CD14-positive monocyte (primary cell): ENCODE measurements around the gene SLC7A4. TPM values are rescaled to one million over a fixed set of nuclear protein-coding genes. Genes with fewer than 3 reads are reported as not detected.

Source experiments
- DNase-seq, 3 donors: peaks; one replicate each; pipeline ENCODE4 v3.0.0-alpha.2; 2011 to 2022
- H2AFZ ChIP-seq: 2 replicates; pipeline ENCODE4 v1.6.0; 2012; ENCODE audit warnings: mild to moderate bottlenecking, low read depth, low read length, inconsistent platforms; ENCODE audit not compliant: insufficient read depth, poor library complexity, severe bottlenecking
- H3K27ac ChIP-seq, 2 donors: 1 replicate in 1 of 2; 2 replicates in 1 of 2; pipeline ENCODE4 v1.5.1; 2012 to 2013; ENCODE audit warnings: low read length in 2 of 2, control low read depth in 1 of 2, inconsistent platforms in 1 of 2, low read depth in 1 of 2, mild to moderate bottlenecking in 1 of 2
- H3K27me3 ChIP-seq, 2 donors: one replicate each; pipeline versions ENCODE4 v1.6.0 to v1.6.1; 2011 to 2013; ENCODE audit warnings: low read length in 2 of 2; ENCODE audit not compliant: control insufficient read depth in 2 of 2, insufficient read depth in 2 of 2
- H3K36me3 ChIP-seq, 2 donors: replicated peaks in 1 of 2; 1 replicate in 1 of 2; 2 replicates in 1 of 2; pipeline versions ENCODE4 v1.5.1 to v1.6.1; 2012 to 2013; ENCODE audit warnings: low read length in 2 of 2, control low read depth in 1 of 2, inconsistent platforms in 1 of 2, mild to moderate bottlenecking in 1 of 2; ENCODE audit not compliant: insufficient read depth in 2 of 2, control insufficient read depth in 1 of 2
- H3K4me1 ChIP-seq, 2 donors: 1 replicate in 1 of 2; 2 replicates in 1 of 2; pipeline versions ENCODE4 v1.5.1 to v1.6.1; 2012 to 2013; ENCODE audit warnings: low read length in 2 of 2, control low read depth in 1 of 2, inconsistent platforms in 1 of 2, mild to moderate bottlenecking in 1 of 2, moderate library complexity in 1 of 2; ENCODE audit not compliant: insufficient read depth in 2 of 2, control insufficient read depth in 1 of 2
- H3K4me2 ChIP-seq: replicated peaks from 2 replicates; pipeline ENCODE3; 2012; ENCODE audit warnings: low read length, moderate library complexity, mild to moderate bottlenecking; ENCODE audit not compliant: poor library complexity, severe bottlenecking; ENCODE audit errors: extremely low read depth
- H3K4me3 ChIP-seq, 3 experiments: fragments of 200-600 bp in 1 of 3; sonication (generic) in 1 of 3; replicated peaks in 1 of 3; 1 replicate in 2 of 3; 2 replicates in 1 of 3; pipeline ENCODE4 v1.5.1; 2011 to 2013; ENCODE audit warnings: low read length in 3 of 3, mild to moderate bottlenecking in 3 of 3, control low read depth in 2 of 3, low read depth in 2 of 3, inconsistent platforms in 1 of 3, moderate library complexity in 1 of 3
- H3K79me2 ChIP-seq: 2 replicates; pipeline ENCODE4 v1.6.0; 2012; ENCODE audit warnings: mild to moderate bottlenecking, control low read depth, inconsistent platforms, low read length, moderate library complexity; ENCODE audit not compliant: insufficient read depth
- H3K9ac ChIP-seq: 2 replicates; pipeline ENCODE4 v1.6.0; 2017; ENCODE audit warnings: low read length, mild to moderate bottlenecking; ENCODE audit not compliant: insufficient read depth, poor library complexity, severe bottlenecking
- H3K9me3 ChIP-seq, 2 donors: replicated peaks in 1 of 2; 1 replicate in 1 of 2; 2 replicates in 1 of 2; pipeline versions ENCODE4 v1.5.1 to v1.6.1; 2012 to 2013; ENCODE audit warnings: low read length in 2 of 2, control low read depth in 1 of 2; ENCODE audit not compliant: control insufficient read depth in 1 of 2, insufficient read depth in 1 of 2
- H4K20me1 ChIP-seq: 2 replicates; pipeline ENCODE4 v1.6.0; 2012; ENCODE audit warnings: mild to moderate bottlenecking, low read length, control low read depth, moderate library complexity; ENCODE audit not compliant: insufficient read depth
- H3K27ac Mint-ChIP-seq, 7 donors: one replicate each; pipeline ENCODE4 v1.8.0; 2020; ENCODE audit warnings: mild to moderate bottlenecking in 7 of 7, mixed read lengths in 7 of 7, moderate library complexity in 6 of 7, inconsistent platforms in 2 of 7
- H3K27me3 Mint-ChIP-seq, 3 donors: one replicate each; pipeline ENCODE4 v1.8.0; 2021 to 2022; ENCODE audit warnings: low read depth in 3 of 3, mild to moderate bottlenecking in 3 of 3, mixed read lengths in 3 of 3, moderate library complexity in 3 of 3, inconsistent platforms in 1 of 3
- H3K36me3 Mint-ChIP-seq, 2 donors: one replicate each; pipeline ENCODE4 v1.8.0; 2020; ENCODE audit warnings: mixed read lengths in 2 of 2, inconsistent platforms in 1 of 2, mild to moderate bottlenecking in 1 of 2
- H3K4me1 Mint-ChIP-seq: one replicate; pipeline ENCODE4 v1.8.0; 2020; ENCODE audit warnings: mild to moderate bottlenecking, mixed read lengths
- H3K4me3 Mint-ChIP-seq, 2 donors: one replicate each; pipeline ENCODE4 v1.8.0; 2020; ENCODE audit warnings: mild to moderate bottlenecking in 2 of 2, mixed read lengths in 2 of 2, moderate library complexity in 1 of 2
- H3K9me3 Mint-ChIP-seq, 7 donors: one replicate each; pipeline ENCODE4 v1.8.0; 2020 to 2022; ENCODE audit warnings: mixed read lengths in 7 of 7, mild to moderate bottlenecking in 6 of 7, moderate library complexity in 6 of 7, inconsistent platforms in 2 of 7
- CTCF ChIP-seq: fragments of 200-600 bp; IDR thresholded peaks from one replicate; pipeline ENCODE4 v1.8.0; 2022; ENCODE audit warnings: antibody characterized with exemption, mild to moderate bottlenecking
- WGBS: methylation state at CpG from one replicate; pipeline ENCODE4 v1.1.5; 2013; ENCODE audit warnings: missing lambda C conversion rate; ENCODE audit not compliant: insufficient coverage; 5-methylcytosine and 5-hydroxymethylcytosine counted together
- intact Hi-C, 2 donors: fragments of 100-400 bp; cut with micrococcal nuclease; formaldehyde crosslinking; loops; one replicate each; pipeline versions ENCODE4 v1.15.0 to v1.15.1; 2023
- polyA plus RNA-seq, 3 donors: library from polyadenylated mRNA; depleted of rRNA in 1 of 3; unstranded in 2 of 3; stranded (reverse) in 1 of 3; fragments of 300-500 nt in 2 of 3; fragments of >200 nt in 1 of 3; fragmentation: Illumina TruSeq in 2 of 3; gene quantifications; 1 replicate in 2 of 3; 2 replicates in 1 of 3; pipeline ENCODE4 v1.2.3, GENCODE V29; 2012 to 2021

The SLC7A4 gene
- polyA plus RNA-seq, 3 donors: not detected

DNA sequence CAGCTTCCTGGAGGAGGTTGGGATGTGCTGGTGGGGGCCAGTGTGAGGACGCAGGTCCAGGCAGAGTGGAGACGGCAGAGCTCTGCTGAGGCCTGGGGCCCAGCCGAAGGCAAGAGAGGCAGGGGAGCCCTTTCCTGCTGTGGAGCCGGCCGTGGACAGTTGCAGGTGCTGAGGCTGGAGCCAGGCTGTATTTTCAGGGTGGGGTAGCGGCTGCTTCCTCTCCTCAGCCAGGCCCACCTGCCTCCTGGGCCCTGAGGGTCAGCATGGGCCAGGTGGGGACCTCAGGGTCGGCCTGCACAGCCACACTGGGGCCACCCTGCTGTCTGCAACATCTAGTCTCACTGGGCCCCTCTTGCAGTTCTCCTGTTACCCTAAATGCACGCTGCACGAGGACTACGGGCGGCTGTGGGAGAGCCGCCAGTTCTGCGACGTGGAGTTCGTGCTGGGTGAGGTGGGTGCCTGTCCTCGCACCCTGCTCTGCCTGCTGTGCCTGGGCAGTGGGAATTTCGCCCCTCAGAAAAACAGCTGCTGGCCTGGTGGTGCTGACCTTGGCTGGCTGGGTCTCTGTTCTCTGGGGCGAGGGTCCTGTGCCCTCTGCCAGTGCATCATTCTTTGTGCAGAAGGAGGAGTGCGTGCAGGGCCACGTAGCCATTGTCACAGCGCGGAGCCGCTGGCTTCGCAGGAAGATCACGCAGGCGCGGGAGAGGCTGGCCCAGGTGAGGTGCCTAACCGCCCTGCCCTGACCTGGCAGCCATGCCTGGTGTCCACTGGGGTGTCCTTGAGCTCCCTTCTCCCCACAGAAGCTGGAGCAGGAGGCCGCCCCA is 38.8 kb downstream of the SLC7A4 start:
- Mint-ChIP-seq H3K9me3 (no peaks in the 10 kb centered on the region), H3K36me3 (peaks cover 45 to 80% of the 10 kb centered on the region in 2 donors), H3K4me1 (no peaks in the 10 kb centered on the region), H3K27me3 (peaks cover 0 to 6% (median 3%) of the 10 kb centered on the region in 3 donors), H3K4me3 (no peak overlapping the region), H3K27ac (no peak overlapping the region)
- Histone ChIP-seq H3K79me2 (no peaks in the 10 kb centered on the region), H4K20me1 (no peaks in the 10 kb centered on the region), H3K36me3 (peaks cover 70 to 95% of the 10 kb centered on the region in 2 donors), H3K27me3 (no peaks in the 10 kb centered on the region), H3K9me3 (no peaks in the 10 kb centered on the region), H3K4me1 (no peaks in the 10 kb centered on the region), H3K4me3 (no peak overlapping the region), H2AFZ (no peak overlapping the region), H3K4me2 (no peak overlapping the region), H3K27ac (no peak overlapping the region), H3K9ac (no peak overlapping the region)
- DNase-seq: no peak
- TF ChIP-seq CTCF: no peak
- 99% methylated on average over 21 of the region's 29 CpGs for WGBS
- intact Hi-C loops: no loop called here

DNA sequence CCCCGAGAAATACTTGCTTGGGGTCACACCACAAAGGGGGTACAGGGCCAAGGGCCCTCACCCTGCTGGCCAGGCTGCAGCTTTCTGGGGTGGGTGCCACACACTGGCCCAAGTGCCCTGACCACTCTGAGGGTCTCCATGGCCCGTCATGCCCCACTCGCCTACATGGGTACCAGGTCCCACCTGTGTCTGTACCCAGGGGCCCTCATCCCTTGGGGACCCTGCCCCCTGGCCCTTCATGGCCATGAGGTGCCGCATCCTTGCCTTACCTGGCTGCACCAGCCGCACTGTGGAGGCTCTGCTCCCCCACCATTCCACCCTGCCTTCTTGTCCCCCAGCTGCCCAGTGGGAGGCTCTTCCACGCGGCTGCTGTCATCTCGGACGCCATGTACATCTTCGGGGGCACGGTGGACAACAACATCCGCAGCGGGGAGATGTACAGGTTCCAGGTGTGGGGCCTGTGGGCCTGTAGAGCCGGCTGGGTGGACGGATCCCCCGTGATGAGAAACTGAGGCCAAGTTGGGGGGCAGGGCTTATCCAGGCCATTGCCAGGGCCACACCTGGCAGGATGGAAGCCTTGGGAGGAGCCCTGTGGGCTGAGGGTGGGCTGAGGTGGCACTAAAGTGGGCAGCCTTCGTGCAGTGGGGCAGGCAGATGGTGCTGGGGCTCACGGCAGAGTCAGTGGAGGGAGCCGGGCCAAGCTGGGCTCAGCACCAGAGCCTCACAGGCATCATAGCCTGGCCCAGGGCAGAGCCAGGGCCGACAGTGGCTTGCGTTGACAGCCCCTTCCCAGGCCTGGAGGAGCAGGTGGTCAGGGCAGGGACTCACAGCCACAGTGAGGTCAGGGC is 39.7 kb downstream of the SLC7A4 start:
- intact Hi-C loops: no loop called here
- H3K36me3 Mint-ChIP-seq: peaks cover 51 to 80% of the 10 kb centered on the region in 2 donors
- no peak overlapping the region for H3K4me3 Mint-ChIP-seq
- H3K27me3 Mint-ChIP-seq: peaks cover 0 to 5% (median 3%) of the 10 kb centered on the region in 3 donors
- Histone ChIP-seq H3K9me3 (no peaks in the 10 kb centered on the region), H3K27ac (no peak overlapping the region), H3K4me2 (no peak overlapping the region), H3K9ac (no peak overlapping the region), H4K20me1 (no peaks in the 10 kb centered on the region), H3K4me3 (no peak overlapping the region), H3K4me1 (no peaks in the 10 kb centered on the region), H3K36me3 (peaks cover 69 to 95% of the 10 kb centered on the region in 2 donors), H3K79me2 (no peaks in the 10 kb centered on the region), H3K27me3 (no peaks in the 10 kb centered on the region), H2AFZ (no peak overlapping the region)
- no peak for TF ChIP-seq CTCF
- 93% methylated on average over 21 of the region's 21 CpGs for WGBS
- H3K27ac Mint-ChIP-seq: no peak overlapping the region
- no peaks in the 10 kb centered on the region for H3K4me1 Mint-ChIP-seq
- no peaks in the 10 kb centered on the region for H3K9me3 Mint-ChIP-seq
- no peak for DNase-seq
